Activated CD4-positive, alpha-beta memory T cell treated with anti-CD3 and anti-CD28 coated beads for 36 hours (primary cell): ENCODE results near the gene VPS52. TPM values are rescaled to one million over a fixed set of nuclear protein-coding genes. Genes with fewer than 3 reads are reported as not detected.
"Not testable (repeated sequence)": the region's sequence is repeated elsewhere in the genome, so short reads cannot be mapped to it uniquely, and the experiment has no call there.

Experiments
- CTCF ChIA-PET: fragments of 350-600 bp; sonication (Branson Sonifier 250); formaldehyde crosslinking; loops from one replicate; lab custom pipeline; 2021; ENCODE audit warnings: antibody characterized with exemption, inconsistent platforms; lab: Charles Lee
- POLR2A ChIA-PET: fragments of 350-600 bp; sonication (Branson Sonifier 250); formaldehyde crosslinking; loops from one replicate; lab custom pipeline; 2021; ENCODE audit warnings: antibody characterized with exemption; lab: Charles Lee
- DNase-seq: peaks from one replicate; pipeline ENCODE4 v3.0.0-alpha.2; 2020
- H3K27ac Mint-ChIP-seq: one replicate; pipeline ENCODE4 v1.8.0; 2021; ENCODE audit warnings: mixed read lengths
- H3K27me3 Mint-ChIP-seq: one replicate; pipeline ENCODE4 v1.8.0; 2021; ENCODE audit warnings: mixed read lengths
- H3K36me3 Mint-ChIP-seq: one replicate; pipeline ENCODE4 v1.8.0; 2021; ENCODE audit warnings: mixed read lengths
- H3K4me1 Mint-ChIP-seq: one replicate; pipeline ENCODE4 v1.8.0; 2021; ENCODE audit warnings: low read depth, mixed read lengths
- H3K4me3 Mint-ChIP-seq: one replicate; pipeline ENCODE4 v1.8.0; 2021; ENCODE audit warnings: mild to moderate bottlenecking, mixed read lengths
- H3K9me3 Mint-ChIP-seq: one replicate; pipeline ENCODE4 v1.8.0; 2021; ENCODE audit warnings: mixed read lengths
- intact Hi-C: fragments of 100-400 bp; cut with micrococcal nuclease; formaldehyde crosslinking; loops from one replicate; pipeline ENCODE4 v1.15.1; 2023
- total RNA-seq, 2 experiments: library from RNA; stranded (reverse); gene quantifications; one replicate each; pipeline ENCODE4 v1.2.3, GENCODE V29; 2021

Gene VPS52
- total RNA-seq, 2 experiments from 2014 or later, result 32.7 to 33.7 TPM

- ChIA-PET CTCF (interaction anchor here (0.6 to 4.2 kb wide), 9 partner anchors 17 to 434 kb away, joined by 3 to 21 read pairs (median 5); partner anchors contain the start of genes HSD17B8, PFDN6, RGL2 and TAP2), POLR2A (interaction anchor here (0.6 to 2.9 kb wide), 16 partner anchors 9 to 349 kb away, joined by 3 to 24 read pairs (median 6); partner anchors contain the start of genes BRD2, HSD17B8, PFDN6 and RGL2)
- H3K4me3 Mint-ChIP-seq, result peak overlapping the region; percentile 94
- H3K4me1 Mint-ChIP-seq, result peaks cover 46% of the 10 kb centered on the region
- H3K9me3 Mint-ChIP-seq, result no peaks in the 10 kb centered on the region
- H3K27ac Mint-ChIP-seq, result peak overlapping the region; percentile 98
- peaks cover 65% of the 10 kb centered on the region for H3K36me3 Mint-ChIP-seq
- H3K27me3 Mint-ChIP-seq, result no peaks in the 10 kb centered on the region
- intact Hi-C loops, result loop anchor here (1.0 to 10.0 kb wide), 7 partner anchors 45 to 428 kb away; partner anchors contain the start of genes CUTA, PSMB8 and ZBTB22
- DNase-seq, result no peak
Measured at GRCh38 chr6:33272275-33273128, 826 bp upstream of the VPS52 start.

- peak overlapping the region; percentile 94 for H3K4me3 Mint-ChIP-seq
- H3K4me1 Mint-ChIP-seq, result peaks cover 36% of the 10 kb centered on the region
- no peaks in the 10 kb centered on the region for H3K9me3 Mint-ChIP-seq
- peak overlapping the region; percentile 98 for H3K27ac Mint-ChIP-seq
- H3K36me3 Mint-ChIP-seq, result peaks cover 68% of the 10 kb centered on the region
- POLR2A ChIA-PET, result interaction anchor here (1.0 to 2.9 kb wide), 13 partner anchors 8 to 351 kb away, joined by 3 to 24 read pairs (median 7); partner anchors contain the start of genes PFDN6, RGL2, RING1 and WDR46
- CTCF ChIA-PET, result interaction anchor here (0.9 to 4.2 kb wide), 8 partner anchors 9 to 432 kb away, joined by 3 to 21 read pairs (median 5); partner anchors contain the start of genes HSD17B8, PFDN6, RGL2 and RING1
- H3K27me3 Mint-ChIP-seq, result no peaks in the 10 kb centered on the region
- DNase-seq, result no peak
- intact Hi-C loops, result loop anchor here (1.0 to 10.0 kb wide), 6 partner anchors 18 to 304 kb away; partner anchors contain the start of genes PFDN6 and WDR46
Measured at GRCh38 chr6:33271117-33271467, 584 bp downstream of the VPS52 start.

- CTCF ChIA-PET, result interaction anchor here (0.9 kb wide), 1 partner anchor 140 kb away, joined by 3 read pairs; no protein-coding TSS in a partner anchor
Measured at GRCh38 chr6:33264015-33264414, 7.7 kb downstream of the VPS52 start.

GRCh38 chr6:33262490-33262889, 9.2 kb downstream of the VPS52 start:
- H3K4me3 Mint-ChIP-seq, intact Hi-C loops, DNase-seq, H3K27me3 Mint-ChIP-seq, H3K4me1 Mint-ChIP-seq, H3K9me3 Mint-ChIP-seq, H3K27ac Mint-ChIP-seq: not testable (repeated sequence)
- POLR2A ChIA-PET, result interaction anchor here (1.2 kb wide), 1 partner anchor 9 kb away, joined by 3 read pairs; the partner anchor contains the start of genes RPS18 and VPS52
- CTCF ChIA-PET, result interaction anchor here (0.7 kb wide), 1 partner anchor 9 kb away, joined by 3 read pairs; the partner anchor contains the start of genes RPS18 and VPS52
- peaks cover 54% of the 10 kb centered on the region for H3K36me3 Mint-ChIP-seq

More at GRCh38 chr6:33264015-33264414, 7.7 kb downstream of the VPS52 start:
- Mint-ChIP-seq H3K27ac (no peak overlapping the region), H3K4me3 (no peak overlapping the region), H3K4me1 (no peaks in the 10 kb centered on the region), H3K9me3 (no peaks in the 10 kb centered on the region), H3K36me3 (peaks cover 58% of the 10 kb centered on the region), H3K27me3 (no peaks in the 10 kb centered on the region)
- DNase-seq, result no peak
- POLR2A ChIA-PET, result no interaction called here
- intact Hi-C loops, result no loop called here

GRCh38 chr6:33259032-33259431, 12.6 kb downstream of the VPS52 start:
- H3K9me3 Mint-ChIP-seq, result no peaks in the 10 kb centered on the region
- no peak overlapping the region for H3K27ac Mint-ChIP-seq
- peaks cover 41% of the 10 kb centered on the region for H3K36me3 Mint-ChIP-seq
- intact Hi-C loops, result no loop called here
- ChIA-PET CTCF (no interaction called here), POLR2A (no interaction called here)
- no peaks in the 10 kb centered on the region for H3K4me1 Mint-ChIP-seq
- no peak for DNase-seq
- H3K27me3 Mint-ChIP-seq, result no peaks in the 10 kb centered on the region
- no peak overlapping the region for H3K4me3 Mint-ChIP-seq

GRCh38 chr6:33254591-33254990, 17.1 kb downstream of the VPS52 start:
- Mint-ChIP-seq H3K27me3 (no peaks in the 10 kb centered on the region), H3K27ac (no peak overlapping the region), H3K36me3 (peaks cover 40% of the 10 kb centered on the region), H3K9me3 (no peaks in the 10 kb centered on the region), H3K4me1 (peaks cover 30% of the 10 kb centered on the region), H3K4me3 (no peak overlapping the region)
- DNase-seq, result no peak
- CTCF ChIA-PET, result interaction anchor here (1.1 kb wide), 1 partner anchor 93 kb away, joined by 3 read pairs; no protein-coding TSS in a partner anchor
- POLR2A ChIA-PET, result no interaction called here
- intact Hi-C loops, result no loop called here

GRCh38 chr6:33252759-33253158, 18.9 kb downstream of the VPS52 start:
- no peaks in the 10 kb centered on the region for H3K9me3 Mint-ChIP-seq
- ChIA-PET POLR2A (no interaction called here), CTCF (no interaction called here)
- H3K4me1 Mint-ChIP-seq, result peaks cover 43% of the 10 kb centered on the region
- intact Hi-C loops, result no loop called here
- H3K27ac Mint-ChIP-seq, result peak overlapping the region; percentile 57
- no peak overlapping the region for H3K4me3 Mint-ChIP-seq
- H3K27me3 Mint-ChIP-seq, result no peaks in the 10 kb centered on the region
- no peak for DNase-seq
- H3K36me3 Mint-ChIP-seq, result peaks cover 33% of the 10 kb centered on the region

- intact Hi-C loops, result no loop called here
Measured at GRCh38 chr6:33251395-33252012, 20.2 kb downstream of the VPS52 start.

GRCh38 chr6:33250731-33251130, 20.9 kb downstream of the VPS52 start:
- POLR2A ChIA-PET, result interaction anchor here (0.6 to 3.2 kb wide), 10 partner anchors 11 to 334 kb away, joined by 5 to 16 read pairs (median 8); partner anchors contain the start of genes B3GALT4, HSD17B8, PFDN6 and RGL2

More at GRCh38 chr6:33251395-33252012, 20.2 kb downstream of the VPS52 start:
- H3K9me3 Mint-ChIP-seq, result no peaks in the 10 kb centered on the region
- CTCF ChIA-PET, result interaction anchor here (0.7 to 8.1 kb wide), 6 partner anchors 20 to 216 kb away, joined by 3 to 101 read pairs (median 4); partner anchors contain the start of genes B3GALT4, RPS18 and VPS52
- DNase-seq, result peak; percentile 37
- H3K36me3 Mint-ChIP-seq, result peaks cover 32% of the 10 kb centered on the region
- H3K4me1 Mint-ChIP-seq, result peaks cover 43% of the 10 kb centered on the region
- POLR2A ChIA-PET, result interaction anchor here (0.6 to 1.8 kb wide), 5 partner anchors 20 to 335 kb away, joined by 5 to 16 read pairs (median 8); partner anchors contain the start of genes HSD17B8, RGL2, RPS18 and VPS52
- no peak overlapping the region for H3K4me3 Mint-ChIP-seq
- H3K27ac Mint-ChIP-seq, result peak overlapping the region; percentile 64
- peaks cover 3% of the 10 kb centered on the region for H3K27me3 Mint-ChIP-seq

GRCh38 chr6:33249732-33250630, 21.7 kb downstream of the VPS52 start:
- Mint-ChIP-seq H3K9me3 (no peaks in the 10 kb centered on the region), H3K4me1 (peaks cover 43% of the 10 kb centered on the region), H3K27ac (peak overlapping the region; percentile 85), H3K4me3 (peak overlapping the region; percentile 88), H3K36me3 (peaks cover 29% of the 10 kb centered on the region), H3K27me3 (peaks cover 3% of the 10 kb centered on the region)
- intact Hi-C loops, result loop anchor here (1.0 to 2.0 kb wide), 8 partner anchors 21 to 235 kb away; partner anchors contain the start of genes KIFC1, PFDN6, RXRB and SLC39A7
- POLR2A ChIA-PET, result interaction anchor here (0.9 to 3.2 kb wide), 12 partner anchors 11 to 278 kb away, joined by 5 to 16 read pairs (median 8); partner anchors contain the start of genes B3GALT4, HSD17B8, PFDN6 and RGL2
- CTCF ChIA-PET, result interaction anchor here (0.7 to 8.1 kb wide), 22 partner anchors 8 to 316 kb away, joined by 3 to 101 read pairs (median 5); partner anchors contain the start of genes B3GALT4, RGL2, RING1 and RPS18
- DNase-seq, result peak; percentile 55

More at GRCh38 chr6:33250731-33251130, 20.9 kb downstream of the VPS52 start:
- Mint-ChIP-seq H3K27me3 (peaks cover 3% of the 10 kb centered on the region), H3K9me3 (no peaks in the 10 kb centered on the region), H3K36me3 (peaks cover 31% of the 10 kb centered on the region), H3K4me1 (peaks cover 43% of the 10 kb centered on the region), H3K27ac (peak overlapping the region; percentile 85), H3K4me3 (peak overlapping the region; percentile 88)
- intact Hi-C loops, result no loop called here
- no peak for DNase-seq
- CTCF ChIA-PET, result interaction anchor here (1.0 to 8.1 kb wide), 9 partner anchors 20 to 132 kb away, joined by 3 to 101 read pairs (median 8); partner anchors contain the start of genes B3GALT4, RGL2, RPS18 and VPS52
